CD4-positive, alpha-beta T cell treated with Interleukin-17A for 4 hours (primary cell): Measurements from ENCODE around the gene MRPL55.

ENCODE experiments used
- DNase-seq: peaks from one replicate; pipeline ENCODE4 v3.0.0-alpha.2; 2020; ENCODE audit warnings: mixed read lengths

Gene MRPL55

GRCh38 chr1:228109073-228109961 lies at the start of gene MRPL55:
MRPL55 (minus strand) TSS chr1:228109299; CDS start chr1:228108260, 1,039 bp downstream.
- peak; percentile 98 for DNase-seq

GRCh38 chr1:228158151-228159007 lies 49.3 kb upstream of the MRPL55 start:
- no peak for DNase-seq

GRCh38 chr1:228157729-228158126 lies 48.6 kb upstream of the MRPL55 start:
- DNase-seq = no peak

GRCh38 chr1:228156941-228157728 lies 48.0 kb upstream of the MRPL55 start:
- DNase-seq = peak; percentile 24

GRCh38 chr1:228156515-228156881 lies 47.4 kb upstream of the MRPL55 start:
- no peak for DNase-seq

GRCh38 chr1:228155596-228156514 lies 46.8 kb upstream of the MRPL55 start:
- DNase-seq = no peak

- DNase-seq = no peak
Observed at GRCh38 chr1:228154670-228155571, 45.8 kb upstream of the MRPL55 start.

DNA sequence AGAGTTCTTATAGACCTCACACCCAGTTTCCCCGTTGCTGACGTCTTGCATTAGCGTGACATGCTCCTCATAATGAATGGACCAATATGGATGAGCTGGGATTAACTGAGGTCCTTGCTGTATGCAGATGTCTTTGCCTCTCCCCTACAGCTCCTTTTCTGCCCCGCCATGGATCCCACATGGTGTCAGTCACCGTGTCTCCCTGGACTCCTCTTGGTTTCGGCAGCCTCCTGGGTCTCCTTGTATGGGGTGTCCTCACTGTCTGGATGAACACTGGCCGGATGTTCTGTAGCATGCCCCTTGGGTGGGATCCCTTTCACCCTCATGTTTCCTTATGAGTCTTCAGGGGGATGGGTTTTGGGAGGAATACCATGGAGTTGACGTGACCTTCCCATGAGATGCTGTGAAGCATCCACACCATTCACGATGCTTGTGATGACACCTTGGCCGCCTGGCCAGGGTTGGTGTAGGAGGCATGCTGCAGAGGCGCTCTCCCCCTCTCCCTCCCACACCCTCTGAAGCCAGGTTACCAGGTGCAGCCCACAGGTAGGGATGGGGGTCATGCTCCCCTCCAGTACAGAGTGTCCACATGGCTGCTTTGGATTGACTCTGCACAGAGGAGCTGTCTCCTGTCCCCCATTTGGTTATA lies 45.0 kb upstream of the MRPL55 start:
- DNase-seq = no peak

- DNase-seq = no peak
Observed at GRCh38 chr1:228152918-228153258, 43.8 kb upstream of the MRPL55 start.

- DNase-seq = no peak
Observed at GRCh38 chr1:228152097-228152917, 43.2 kb upstream of the MRPL55 start.

- no peak for DNase-seq
Observed at GRCh38 chr1:228151180-228151925, 42.3 kb upstream of the MRPL55 start.

DNA sequence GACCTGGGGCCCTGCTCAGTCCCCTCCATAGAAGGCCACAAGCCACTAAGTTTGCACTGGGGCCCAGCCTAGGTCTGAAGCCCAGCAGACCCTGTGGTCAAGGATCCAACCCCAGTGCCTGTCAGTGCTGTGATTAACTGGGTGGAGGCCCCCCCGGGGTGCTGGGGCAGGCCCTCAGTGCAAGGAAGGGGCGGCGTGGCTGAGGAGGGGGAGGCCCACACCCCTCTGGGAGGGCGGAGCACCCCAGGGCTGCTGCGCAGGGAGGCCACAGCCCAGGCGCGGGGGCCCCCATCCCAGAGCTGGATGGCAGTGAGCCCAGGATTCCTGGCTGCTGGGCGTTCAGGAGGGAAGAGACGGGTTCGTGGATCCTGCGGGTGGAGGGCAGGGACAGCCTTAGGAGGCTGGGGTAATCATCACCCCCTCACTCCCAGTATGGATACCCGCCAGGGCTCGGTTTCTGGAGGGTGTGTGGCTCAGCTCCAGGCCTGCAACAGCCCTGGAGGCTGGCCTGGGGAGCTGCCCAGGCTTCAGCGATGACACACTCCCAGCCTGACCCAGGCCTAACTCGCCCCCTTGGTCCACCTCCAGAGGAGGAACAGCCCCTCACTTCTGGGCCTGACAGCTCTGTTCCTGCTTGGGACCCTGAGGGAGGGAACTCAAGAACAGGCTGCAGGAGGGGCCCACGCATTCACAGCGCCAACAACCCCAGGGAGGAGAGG lies 41.5 kb upstream of the MRPL55 start:
- peak; percentile 1 for DNase-seq

- no peak for DNase-seq
Observed at GRCh38 chr1:228150120-228150460, 41.0 kb upstream of the MRPL55 start.

DNA sequence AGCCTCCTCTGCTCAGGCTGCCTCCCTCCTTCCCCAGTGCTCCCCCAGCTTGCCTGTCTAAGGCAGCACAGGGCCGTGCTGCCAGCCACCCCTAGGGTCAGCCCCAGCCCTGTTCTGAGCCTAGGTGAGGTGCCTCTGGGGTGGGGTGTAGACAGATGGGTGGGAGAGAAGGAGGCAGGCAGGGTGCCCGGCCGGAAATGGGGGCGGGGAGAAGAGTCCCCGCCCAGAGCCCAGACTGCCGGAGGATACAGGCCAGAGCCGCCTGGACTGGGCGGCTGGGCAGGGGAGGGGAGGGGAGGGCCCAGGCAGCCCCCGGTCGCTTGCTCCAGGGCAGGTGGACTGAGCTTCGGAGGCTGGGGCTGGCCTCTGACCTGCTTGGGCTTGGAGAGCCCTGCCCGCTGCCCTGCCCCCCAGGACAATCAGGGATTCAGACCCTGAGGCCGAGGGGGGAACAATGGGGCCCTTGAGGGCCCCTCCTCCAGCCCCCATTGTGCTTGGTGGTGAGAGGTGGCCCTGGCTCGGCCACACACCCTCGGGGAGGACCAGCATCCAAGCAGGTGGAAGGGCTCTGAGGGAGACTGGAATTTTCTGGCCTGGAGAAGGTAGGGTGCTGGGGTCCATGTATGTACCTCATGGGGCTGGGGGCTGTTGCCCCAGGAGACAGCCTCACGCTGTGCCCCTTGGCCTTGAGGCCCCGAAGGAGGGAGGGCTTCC lies 40.5 kb upstream of the MRPL55 start, which contains the start of gene GJC2:
TSS of gene GJC2 (plus strand) at position 525 of the 714 bp plus-strand sequence. CDS start 7,829 bp downstream, outside the sequence.
- DNase-seq = no peak

DNA sequence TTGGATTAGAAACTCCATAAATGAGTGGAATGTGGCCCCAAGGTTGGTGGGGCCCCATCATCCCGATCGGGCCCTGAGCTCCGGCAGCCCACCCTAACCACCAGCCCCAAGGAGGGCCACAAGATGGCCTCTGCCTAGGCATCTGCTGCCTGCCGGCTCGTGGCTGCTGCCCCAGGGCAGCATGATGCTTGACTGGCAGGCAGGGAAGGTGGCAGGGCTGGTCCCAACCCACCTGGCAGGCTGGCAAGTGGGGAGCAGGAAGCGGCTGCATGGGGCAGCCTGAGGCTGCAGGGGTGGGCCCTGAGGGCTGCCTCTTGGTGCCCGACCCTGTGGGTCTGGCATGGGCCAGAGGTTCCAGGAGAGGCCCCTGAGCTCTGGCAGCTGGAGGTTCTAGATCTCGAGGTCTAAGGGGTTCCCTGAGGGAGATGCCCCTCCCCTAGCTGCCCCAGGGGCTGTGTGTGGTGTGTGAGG lies 39.9 kb upstream of the MRPL55 start:
- DNase-seq = no peak

- peak; percentile 0 for DNase-seq
Observed at GRCh38 chr1:228148196-228148861, 39.2 kb upstream of the MRPL55 start.
